ENCODE data around the gene TPM3. TPM values are rescaled to one million over a fixed set of nuclear protein-coding genes. Genes with fewer than 3 reads are reported as not detected.
"Not testable (repeated sequence)": the region's sequence is repeated elsewhere in the genome, so short reads cannot be mapped to it uniquely, and the experiment has no call there.

The TPM3 gene
- total RNA-seq, 1 donor from 2014 or later, result 254 TPM

DNA sequence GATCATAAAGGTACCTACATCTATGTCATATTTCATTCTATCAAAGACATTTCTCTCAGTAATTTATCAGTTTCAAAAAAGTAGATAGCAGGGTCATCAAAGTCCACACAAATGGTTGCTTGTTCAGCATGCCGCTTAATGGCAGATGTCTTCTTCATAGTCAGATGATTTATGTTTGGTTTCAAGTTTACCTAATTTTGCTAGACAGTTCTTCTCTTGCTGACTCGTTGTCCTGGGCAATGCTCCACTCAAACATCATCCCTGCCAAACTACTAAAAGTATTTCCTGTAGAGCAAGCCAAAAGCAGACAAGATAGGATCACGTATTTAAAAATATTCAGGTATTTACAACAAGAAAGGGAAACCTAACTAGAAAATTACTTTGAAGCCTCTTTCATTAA lies 50.7 kb downstream of the TPM3 start:
- no peak overlapping the region for H3K27ac ChIP-seq
- H3K4me3 ChIP-seq, result no peak overlapping the region
- no peak for DNase-seq (ENCODE audit: low spot score in 2 of 2)
- intact Hi-C loops (cut with DNase I), result no loop called here
- H3K27me3 ChIP-seq, result no peaks in the 10 kb centered on the region
- no peaks in the 10 kb centered on the region for H3K4me1 ChIP-seq
- TF ChIP-seq, protein P1, sequence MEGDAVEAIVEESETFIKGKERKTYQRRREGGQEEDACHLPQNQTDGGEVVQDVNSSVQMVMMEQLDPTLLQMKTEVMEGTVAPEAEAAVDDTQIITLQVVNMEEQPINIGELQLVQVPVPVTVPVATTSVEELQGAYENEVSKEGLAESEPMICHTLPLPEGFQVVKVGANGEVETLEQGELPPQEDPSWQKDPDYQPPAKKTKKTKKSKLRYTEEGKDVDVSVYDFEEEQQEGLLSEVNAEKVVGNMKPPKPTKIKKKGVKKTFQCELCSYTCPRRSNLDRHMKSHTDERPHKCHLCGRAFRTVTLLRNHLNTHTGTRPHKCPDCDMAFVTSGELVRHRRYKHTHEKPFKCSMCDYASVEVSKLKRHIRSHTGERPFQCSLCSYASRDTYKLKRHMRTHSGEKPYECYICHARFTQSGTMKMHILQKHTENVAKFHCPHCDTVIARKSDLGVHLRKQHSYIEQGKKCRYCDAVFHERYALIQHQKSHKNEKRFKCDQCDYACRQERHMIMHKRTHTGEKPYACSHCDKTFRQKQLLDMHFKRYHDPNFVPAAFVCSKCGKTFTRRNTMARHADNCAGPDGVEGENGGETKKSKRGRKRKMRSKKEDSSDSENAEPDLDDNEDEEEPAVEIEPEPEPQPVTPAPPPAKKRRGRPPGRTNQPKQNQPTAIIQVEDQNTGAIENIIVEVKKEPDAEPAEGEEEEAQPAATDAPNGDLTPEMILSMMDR (IDR thresholded peaks at IDR 0.05), result no peak
- no peaks in the 10 kb centered on the region for H3K9me3 ChIP-seq
- H3K36me3 ChIP-seq, result no peaks in the 10 kb centered on the region

DNA sequence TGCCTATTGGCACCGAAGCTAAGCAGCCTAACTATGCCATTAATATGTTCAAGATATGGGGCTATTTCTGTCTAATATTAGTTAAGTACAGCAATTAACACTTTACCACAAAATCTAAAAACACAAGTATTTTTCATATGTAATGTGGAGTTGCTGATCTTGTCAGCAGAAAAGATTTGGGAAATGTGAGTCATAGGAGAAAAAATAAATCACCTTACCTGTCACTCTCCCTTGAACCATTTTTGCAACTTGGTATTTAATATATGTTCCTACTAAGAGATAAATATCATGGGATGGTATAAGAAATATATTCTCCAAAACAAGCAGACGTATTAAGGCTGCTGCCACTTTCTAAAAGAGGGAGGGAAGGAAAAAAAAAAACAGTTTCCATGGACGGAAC lies 54.0 kb downstream of the TPM3 start:
- TF ChIP-seq, protein P1 (IDR thresholded peaks at IDR 0.05), result no peak
- intact Hi-C loops (cut with DNase I), result no loop called here
- Histone ChIP-seq H3K4me3 (no peak overlapping the region), H3K9me3 (no peaks in the 10 kb centered on the region), H3K27ac (no peak overlapping the region), H3K27me3 (no peaks in the 10 kb centered on the region), H3K4me1 (no peaks in the 10 kb centered on the region), H3K36me3 (no peaks in the 10 kb centered on the region)
- DNase-seq (ENCODE audit: low spot score in 2 of 2), result no peak

DNA sequence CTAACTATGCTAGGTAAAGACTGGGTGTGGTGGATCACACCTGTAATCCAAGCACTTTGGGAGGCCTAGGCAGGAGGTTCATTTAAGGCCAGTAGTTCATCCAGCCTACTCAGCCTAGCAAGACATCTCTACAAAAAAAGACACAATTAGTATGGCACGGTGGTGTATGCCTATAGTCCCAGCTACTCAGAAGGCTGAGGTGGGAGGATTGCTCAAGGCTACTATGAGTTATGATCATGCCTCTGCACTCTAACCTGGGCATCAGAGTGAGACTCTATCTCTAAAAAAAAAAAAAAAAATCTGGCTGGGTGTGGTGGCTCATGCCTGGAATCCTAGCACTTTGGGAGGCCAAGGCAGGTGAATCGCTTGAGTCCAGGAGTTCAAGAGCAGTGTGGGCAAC lies 58.6 kb downstream of the TPM3 start:
- Histone ChIP-seq H3K4me1 (no peaks in the 10 kb centered on the region), H3K27me3 (no peaks in the 10 kb centered on the region), H3K36me3 (no peaks in the 10 kb centered on the region), H3K27ac (no peak overlapping the region), H3K4me3 (no peak overlapping the region), H3K9me3 (no peaks in the 10 kb centered on the region)
- TF ChIP-seq, protein P1 (IDR thresholded peaks at IDR 0.05), result no peak
- no peak for DNase-seq (ENCODE audit: low spot score in 2 of 2)
- intact Hi-C loops (cut with DNase I), result no loop called here

- no peak for DNase-seq (ENCODE audit: low spot score in 2 of 2)
- Histone ChIP-seq H3K4me3 (no peak overlapping the region), H3K4me1 (no peaks in the 10 kb centered on the region), H3K27ac (no peak overlapping the region), H3K27me3 (no peaks in the 10 kb centered on the region), H3K36me3 (no peaks in the 10 kb centered on the region), H3K9me3 (no peaks in the 10 kb centered on the region)
- intact Hi-C loops (cut with DNase I), result no loop called here
- TF ChIP-seq, protein P1 (IDR thresholded peaks at IDR 0.05), result no peak
Measured at GRCh38 chr1:154129391-154129970, 62.4 kb downstream of the TPM3 start.

DNA sequence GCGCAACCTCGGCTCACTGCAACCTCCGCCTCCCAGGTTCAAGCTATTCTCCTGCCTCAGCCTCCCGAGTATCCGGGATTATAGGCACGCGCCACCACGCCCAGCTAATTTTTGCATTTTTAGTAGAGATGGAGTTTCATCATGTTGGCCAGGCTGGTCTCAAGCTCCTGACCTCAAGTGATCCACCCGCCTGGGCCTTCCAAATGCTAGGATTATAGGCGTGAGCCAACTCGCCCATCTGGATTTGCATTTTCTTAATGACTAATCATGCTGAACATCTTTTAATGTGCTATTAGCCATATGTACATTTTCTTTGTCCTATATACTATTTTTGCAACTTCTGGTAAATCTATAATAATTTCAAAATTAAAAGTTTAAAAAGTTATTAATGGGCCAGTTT lies 68.7 kb downstream of the TPM3 start:
- H3K4me1 ChIP-seq; H3K36me3 ChIP-seq; intact Hi-C loops (cut with DNase I); H3K4me3 ChIP-seq; DNase-seq (ENCODE audit: low spot score in 2 of 2); H3K27ac ChIP-seq; H3K27me3 ChIP-seq; H3K9me3 ChIP-seq: not testable (repeated sequence)

DNA sequence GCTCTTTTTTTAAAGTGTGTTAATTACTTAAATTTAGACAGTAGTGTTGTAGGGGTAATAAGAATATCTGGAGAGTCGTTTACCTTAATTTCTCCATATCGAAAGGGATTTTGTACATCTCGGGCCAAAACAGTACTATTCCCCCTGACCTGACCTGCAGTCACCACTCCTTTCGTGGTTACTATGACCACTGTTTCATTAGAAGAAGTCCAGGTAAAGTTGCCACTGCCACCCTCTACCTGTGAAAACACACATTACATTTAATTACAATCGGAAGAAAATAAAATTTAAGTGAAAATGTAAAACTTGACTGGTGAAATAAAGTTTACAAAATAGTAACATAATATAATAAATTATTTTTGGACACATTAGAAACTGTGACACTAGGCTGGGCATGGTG lies 74.3 kb downstream of the TPM3 start:
- Histone ChIP-seq H3K27me3 (no peaks in the 10 kb centered on the region), H3K4me1 (no peaks in the 10 kb centered on the region), H3K36me3 (no peaks in the 10 kb centered on the region), H3K9me3 (no peaks in the 10 kb centered on the region), H3K4me3 (no peak overlapping the region), H3K27ac (no peak overlapping the region)
- intact Hi-C loops (cut with DNase I), result no loop called here
- TF ChIP-seq, protein P1 (IDR thresholded peaks at IDR 0.05), result no peak
- no peak for DNase-seq (ENCODE audit: low spot score in 2 of 2)

Data from ascending aorta (tissue), 2 donors.